Stimulated activated naive CD8-positive, alpha-beta T cell treated with anti-CD3 and anti-CD28 coated beads, Interleukin-15, Interleukin-2, amounts not matched to agents 100 U/mL and 50 U/mL, for 24 hours (primary cell): ENCODE measurements around the gene NPTX2.
"Not testable (repeated sequence)": the region's sequence is repeated elsewhere in the genome, so short reads cannot be mapped to it uniquely, and the experiment has no call there.

Experiments used
- ATAC-seq: fragments of 150-1000 bp; cut with Tn5 transposase; one replicate; pipeline ENCODE4 v1.10.0; 2021
- DNase-seq: peaks from one replicate; pipeline ENCODE4 v3.0.0; 2021

The NPTX2 gene

DNA sequence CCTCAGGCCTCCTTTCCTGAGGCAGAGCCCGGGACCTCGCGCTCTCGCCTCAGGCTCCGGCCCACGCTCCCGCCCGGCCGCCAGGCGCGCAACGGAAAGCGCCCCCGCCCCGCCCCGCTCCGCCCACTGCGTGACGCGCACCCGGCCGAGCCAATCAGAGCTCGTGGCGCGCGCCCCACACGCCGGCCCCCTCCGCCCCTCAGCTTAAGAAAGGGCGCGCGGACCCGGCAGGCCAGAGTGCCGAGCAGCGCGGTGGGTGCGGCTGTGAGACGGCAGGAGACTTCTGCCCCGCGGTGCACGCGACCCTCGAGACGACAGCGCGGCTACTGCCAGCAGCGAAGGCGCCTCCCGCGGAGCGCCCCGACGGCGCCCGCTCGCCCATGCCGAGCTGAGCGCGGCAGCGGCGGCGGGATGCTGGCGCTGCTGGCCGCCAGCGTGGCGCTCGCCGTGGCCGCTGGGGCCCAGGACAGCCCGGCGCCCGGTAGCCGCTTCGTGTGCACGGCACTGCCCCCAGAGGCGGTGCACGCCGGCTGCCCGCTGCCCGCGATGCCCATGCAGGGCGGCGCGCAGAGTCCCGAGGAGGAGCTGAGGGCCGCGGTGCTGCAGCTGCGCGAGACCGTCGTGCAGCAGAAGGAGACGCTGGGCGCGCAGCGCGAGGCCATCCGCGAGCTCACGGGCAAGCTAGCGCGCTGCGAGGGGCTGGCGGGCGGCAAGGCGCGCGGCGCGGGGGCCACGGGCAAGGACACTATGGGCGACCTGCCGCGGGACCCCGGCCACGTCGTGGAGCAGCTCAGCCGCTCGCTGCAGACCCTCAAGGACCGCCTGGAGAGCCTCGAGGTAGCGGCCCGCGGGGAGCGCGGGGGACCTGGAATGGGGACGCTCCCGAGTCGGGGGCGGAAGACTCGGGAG lies at the start of gene NPTX2:
Gene NPTX2 (plus strand): TSS at position 235 of the 909 bp plus-strand sequence. CDS start 177 bp downstream, at position 412.
- DNase-seq (peak; percentile 28), ATAC-seq (peak; percentile 29)

GRCh38 chr7:98567991-98568390 lies 49.1 kb upstream of the NPTX2 start:
- DNase-seq (no peak), ATAC-seq (no peak)

DNA sequence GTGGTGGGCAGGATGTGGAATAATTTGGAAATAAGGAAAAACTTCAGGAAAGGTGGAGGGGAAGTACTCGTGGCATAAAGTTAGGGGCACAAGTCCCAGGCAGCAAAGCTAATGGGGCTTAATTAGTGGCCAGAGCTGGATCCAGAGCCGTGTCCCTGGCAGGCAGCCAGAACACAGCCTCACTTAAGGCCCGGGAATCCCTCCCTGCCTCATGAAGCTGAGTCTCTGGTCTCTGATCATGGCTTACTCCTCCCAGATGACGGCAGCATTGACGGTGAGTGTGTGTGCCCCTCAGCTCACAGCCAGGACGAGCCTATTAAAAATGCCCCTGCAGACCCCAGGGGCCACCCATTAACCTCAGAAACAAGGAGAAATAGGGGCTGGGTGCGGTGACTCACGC lies 48.2 kb upstream of the NPTX2 start:
- ATAC-seq (no peak), DNase-seq (no peak)

GRCh38 chr7:98569691-98570337 lies 47.3 kb upstream of the NPTX2 start:
- ATAC-seq (no peak), DNase-seq (no peak)

DNA sequence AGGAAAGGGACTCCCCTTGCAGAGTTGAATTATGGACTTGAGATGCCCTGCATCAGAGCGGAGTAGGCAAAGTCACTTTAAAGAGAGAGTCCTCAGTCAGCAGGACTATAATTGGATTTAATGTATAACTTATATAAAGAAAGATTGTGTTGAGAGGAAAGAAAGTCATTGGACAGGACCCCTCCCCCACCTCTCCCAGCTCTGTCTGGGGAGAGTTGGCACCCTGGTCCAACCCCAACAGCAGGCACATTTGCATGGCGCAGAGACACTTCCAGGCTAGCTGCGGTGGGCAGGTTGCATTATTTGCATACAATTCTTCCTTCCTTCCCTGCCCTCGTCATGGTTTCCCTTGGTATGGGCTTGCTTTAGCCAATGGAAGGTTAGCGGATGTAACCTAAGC lies 46.1 kb upstream of the NPTX2 start:
- no peak for ATAC-seq
- DNase-seq = no peak

DNA sequence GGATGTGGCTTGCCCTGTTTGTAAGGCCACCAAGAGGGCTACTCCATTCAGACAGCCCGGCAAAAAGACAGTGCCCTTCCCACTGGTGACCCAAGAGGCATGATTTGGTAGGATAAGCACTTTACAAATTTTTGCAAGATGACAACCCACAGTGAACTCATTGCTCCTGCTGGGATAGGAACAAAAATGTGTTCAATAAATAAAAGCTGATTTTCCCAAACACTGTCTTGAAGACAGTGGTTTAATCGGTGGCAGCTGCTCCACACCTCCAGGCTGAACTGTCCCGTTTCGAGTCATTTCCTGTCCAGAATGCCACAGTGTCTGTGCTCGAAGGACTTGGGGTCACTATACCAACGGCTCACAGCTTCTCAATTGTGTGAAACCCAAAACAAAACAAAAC lies 45.1 kb upstream of the NPTX2 start:
- DNase-seq (no peak), ATAC-seq (no peak)

DNA sequence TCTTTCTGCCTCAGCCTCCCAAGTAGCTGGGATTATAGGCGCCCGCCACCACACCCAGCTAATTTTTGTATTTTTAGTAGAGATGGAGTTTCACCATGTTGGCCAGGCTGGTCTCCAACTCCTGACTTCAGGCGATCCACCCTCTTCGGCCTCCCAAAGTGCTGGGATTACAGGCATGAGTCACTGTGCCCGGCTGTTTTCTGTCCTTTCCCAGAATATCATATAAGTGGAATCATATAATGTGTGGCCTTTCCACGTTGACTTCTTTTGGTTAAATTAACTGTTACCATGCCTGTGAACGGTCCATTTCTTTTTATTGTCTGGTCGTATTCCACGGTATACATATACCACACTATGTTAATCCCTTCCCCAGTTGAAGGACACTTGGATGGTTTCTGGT lies 44.4 kb upstream of the NPTX2 start:
- DNase-seq, ATAC-seq: not testable (repeated sequence)

GRCh38 chr7:98573816-98574215 lies 43.3 kb upstream of the NPTX2 start:
- no peak for ATAC-seq
- DNase-seq = no peak

DNA sequence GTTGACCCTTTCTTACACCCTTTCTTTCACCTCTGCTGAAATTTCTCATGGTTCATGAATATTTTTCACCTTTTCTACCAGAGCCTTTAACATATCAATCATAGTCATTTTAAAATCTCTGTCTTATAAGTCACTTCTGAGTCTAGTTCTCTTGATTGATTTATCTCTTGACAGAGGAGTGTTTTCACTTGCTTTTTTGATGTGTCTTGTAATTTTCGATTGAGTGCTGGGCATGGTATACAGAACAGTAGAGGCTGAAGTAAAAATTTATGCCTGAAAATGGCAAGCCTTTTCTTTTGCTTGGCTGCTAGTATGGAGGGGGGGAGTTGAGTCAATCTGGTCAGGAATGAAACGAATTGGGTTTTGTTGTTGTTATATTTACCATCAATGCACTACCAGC lies 41.2 kb upstream of the NPTX2 start:
- DNase-seq (no peak), ATAC-seq (no peak)

DNA sequence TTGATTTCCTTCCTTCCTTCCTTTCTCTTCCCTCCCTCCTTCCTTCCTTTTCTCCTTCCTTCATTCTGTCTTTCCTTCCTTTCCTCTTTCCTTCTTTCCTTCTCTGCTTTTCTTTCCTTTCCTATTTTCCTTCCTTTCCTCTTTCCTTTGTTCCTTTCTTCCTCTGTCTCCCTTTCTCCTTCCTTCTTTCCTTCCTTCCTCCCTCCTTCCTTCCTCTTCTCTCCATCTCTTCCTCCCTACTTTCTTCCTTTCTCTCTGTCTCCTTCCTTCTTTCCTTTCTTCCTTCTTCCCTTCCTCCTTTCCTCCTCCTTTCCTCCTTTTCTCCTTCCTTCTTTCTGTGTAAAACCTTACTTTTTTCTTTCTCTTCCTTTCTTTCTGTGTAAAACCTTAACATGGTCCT lies 32.3 kb upstream of the NPTX2 start:
- ATAC-seq (no peak), DNase-seq (no peak)

GRCh38 chr7:98591926-98592325 lies 25.2 kb upstream of the NPTX2 start:
- ATAC-seq = no peak
- DNase-seq = no peak

DNA sequence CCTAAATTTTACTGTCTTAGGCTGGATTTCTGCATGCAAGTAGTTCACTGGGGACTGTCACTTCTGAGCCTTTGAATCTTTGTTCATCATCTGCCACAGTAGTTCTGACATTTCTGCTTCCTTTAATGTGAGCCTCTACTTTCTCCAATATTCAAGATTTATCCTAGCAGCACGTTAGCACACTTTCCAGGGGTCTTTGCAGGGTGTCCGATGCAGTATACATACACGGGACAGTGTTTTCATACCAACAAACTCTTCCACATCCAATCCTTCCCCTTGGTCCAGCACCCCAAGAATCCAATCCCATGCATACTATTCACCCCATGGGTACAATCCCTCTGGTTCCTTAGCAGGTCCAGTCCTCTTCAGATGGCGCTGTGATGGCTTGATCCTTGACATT lies 22.7 kb upstream of the NPTX2 start:
- DNase-seq (no peak), ATAC-seq (no peak)

- DNase-seq (no peak), ATAC-seq (no peak)
Measured at GRCh38 chr7:98594787-98595186, 22.3 kb upstream of the NPTX2 start.

- DNase-seq = no peak
- ATAC-seq = no peak
Measured at GRCh38 chr7:98598846-98599615, 18.1 kb upstream of the NPTX2 start.

GRCh38 chr7:98599886-98600285 lies 17.2 kb upstream of the NPTX2 start:
- ATAC-seq = no peak
- DNase-seq = no peak

GRCh38 chr7:98602755-98603398 lies 14.2 kb upstream of the NPTX2 start:
- no peak for DNase-seq
- ATAC-seq = no peak

DNA sequence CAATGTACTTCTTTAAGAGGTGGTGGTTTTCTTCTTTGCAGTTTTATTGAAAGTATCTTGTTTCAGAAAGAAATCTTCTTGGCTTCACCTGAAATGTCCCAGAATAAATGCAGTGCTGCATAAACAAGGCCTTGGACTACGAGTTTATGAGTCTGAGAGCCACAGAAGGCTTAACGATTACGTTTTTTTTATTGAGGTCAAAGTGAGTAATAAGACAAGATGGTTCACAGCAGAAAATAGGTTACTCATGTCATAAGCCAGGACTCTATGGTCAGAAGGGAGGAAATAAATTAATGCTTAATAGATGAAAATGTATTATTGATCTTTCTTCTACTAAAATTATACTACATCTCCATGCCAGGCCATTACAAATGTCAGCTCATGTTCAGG lies 13.7 kb upstream of the NPTX2 start:
- DNase-seq (no peak), ATAC-seq (no peak)

- no peak for ATAC-seq
Measured at GRCh38 chr7:98613601-98614425, 3.3 kb upstream of the NPTX2 start.

GRCh38 chr7:98616381-98617050 lies 569 bp upstream of the NPTX2 start:
- DNase-seq (no peak), ATAC-seq (no peak)

More at GRCh38 chr7:98613601-98614425, 3.3 kb upstream of the NPTX2 start:
- no peak for DNase-seq

- DNase-seq (no peak), ATAC-seq (no peak)
Measured at GRCh38 chr7:98617960-98618418, 904 bp downstream of the NPTX2 start.

GRCh38 chr7:98618786-98619185 lies 1.7 kb downstream of the NPTX2 start:
- ATAC-seq = no peak
- no peak for DNase-seq
